Fibroblast of mammary gland (primary cell): ENCODE measurements around the gene EFCAB6.

Source experiments
- DNase-seq: peaks from one replicate; pipeline ENCODE4 v3.0.0-alpha.2; 2010; ENCODE audit warnings: low read depth
- H3K4me3 ChIP-seq: 2 replicates; pipeline ENCODE4 v1.5.1; 2011; ENCODE audit warnings: low read depth, mild to moderate bottlenecking, low read length, moderate library complexity; ENCODE audit not compliant: control insufficient read depth
- CTCF ChIP-seq: conservative IDR thresholded peaks from 2 replicates; pipeline ENCODE4 v1.5.1; 2011; ENCODE audit warnings: low read depth, low read length, inconsistent platforms; ENCODE audit not compliant: control insufficient read depth, insufficient read depth

The EFCAB6 gene

GRCh38 chr22:43736651-43737050, 75.5 kb downstream of the EFCAB6 start:
- no peak for DNase-seq
- no peak overlapping the region for H3K4me3 ChIP-seq
- no peak for TF ChIP-seq CTCF

GRCh38 chr22:43734370-43735150, 77.5 kb downstream of the EFCAB6 start:
- DNase-seq: no peak
- H3K4me3 ChIP-seq: no peak overlapping the region
- TF ChIP-seq CTCF: no peak

- H3K4me3 ChIP-seq: no peak overlapping the region
- DNase-seq: no peak
- TF ChIP-seq CTCF: no peak
Observed at GRCh38 chr22:43733138-43733537, 79.0 kb downstream of the EFCAB6 start.

- TF ChIP-seq CTCF: no peak
- H3K4me3 ChIP-seq: no peak overlapping the region
- DNase-seq: no peak
Observed at GRCh38 chr22:43731988-43732387, 80.1 kb downstream of the EFCAB6 start.

GRCh38 chr22:43726964-43727543, 85.1 kb downstream of the EFCAB6 start:
- no peak for TF ChIP-seq CTCF
- DNase-seq: no peak
- H3K4me3 ChIP-seq: no peak overlapping the region

- no peak for DNase-seq
- TF ChIP-seq CTCF: no peak
Observed at GRCh38 chr22:43726322-43726721, 85.8 kb downstream of the EFCAB6 start.

More at GRCh38 chr22:43726322-43726721, 85.8 kb downstream of the EFCAB6 start:
- H3K4me3 ChIP-seq: no peak overlapping the region
